Right lobe of liver (tissue), 4 donors: ENCODE results near the gene PIGP.

Experiments
- POLR2A ChIP-seq: fragments of 450-650 bp; IDR thresholded peaks from one replicate; pipeline ENCODE4 v1.6.1; 2017; ENCODE audit warnings: antibody characterized with exemption, mild to moderate bottlenecking
- TF ChIP-seq, protein P1 (sequence below), 4 donors: fragments of 200-600 bp in 3 of 4; fragments of 450-650 bp in 1 of 4; IDR thresholded peaks; one replicate each; pipeline versions ENCODE4 v1.5.1 to v1.8.0; 2016 to 2022; ENCODE audit warnings: antibody characterized with exemption in 4 of 4, mild to moderate bottlenecking in 2 of 4
- donor health status: DM: no; HTN: no; CAD: no.
- donor health status: DM: no; HTN: no; CAD: no.
- donor health status: DM: no; HTN: yes; CAD: no.

DNA sequence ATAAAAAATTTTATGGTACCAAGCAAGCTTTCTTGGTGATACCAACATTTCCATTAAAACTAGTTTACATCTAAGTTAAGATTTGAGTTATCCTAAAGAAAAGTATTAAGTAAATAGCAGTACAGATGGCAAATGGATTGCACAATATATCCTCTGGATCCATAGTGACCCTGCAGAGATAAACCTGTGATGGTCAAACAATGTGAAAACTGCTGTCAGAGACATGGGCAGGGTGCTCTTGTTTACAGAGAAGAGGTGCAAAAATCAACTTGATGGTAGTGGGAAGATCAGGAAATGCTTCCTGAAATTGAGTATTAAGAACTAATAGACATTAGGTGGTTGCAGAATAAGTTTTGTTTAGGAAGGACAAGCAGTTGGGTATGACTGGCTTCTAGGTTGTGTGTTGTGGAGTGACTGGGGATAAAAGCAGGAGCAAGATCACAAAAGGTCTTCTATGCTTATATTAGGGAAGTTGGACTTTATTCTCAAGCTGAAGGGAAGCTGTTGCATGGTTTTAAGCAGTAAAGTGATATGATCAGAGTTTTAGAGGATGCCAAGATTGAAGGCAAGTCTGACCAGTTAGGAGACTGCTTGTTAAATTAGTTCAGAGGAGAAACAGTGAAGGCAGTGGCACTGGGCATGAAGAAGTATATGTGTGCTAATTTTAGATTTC, 10.1 kb upstream of the PIGP start:
- TF ChIP-seq, protein P1, sequence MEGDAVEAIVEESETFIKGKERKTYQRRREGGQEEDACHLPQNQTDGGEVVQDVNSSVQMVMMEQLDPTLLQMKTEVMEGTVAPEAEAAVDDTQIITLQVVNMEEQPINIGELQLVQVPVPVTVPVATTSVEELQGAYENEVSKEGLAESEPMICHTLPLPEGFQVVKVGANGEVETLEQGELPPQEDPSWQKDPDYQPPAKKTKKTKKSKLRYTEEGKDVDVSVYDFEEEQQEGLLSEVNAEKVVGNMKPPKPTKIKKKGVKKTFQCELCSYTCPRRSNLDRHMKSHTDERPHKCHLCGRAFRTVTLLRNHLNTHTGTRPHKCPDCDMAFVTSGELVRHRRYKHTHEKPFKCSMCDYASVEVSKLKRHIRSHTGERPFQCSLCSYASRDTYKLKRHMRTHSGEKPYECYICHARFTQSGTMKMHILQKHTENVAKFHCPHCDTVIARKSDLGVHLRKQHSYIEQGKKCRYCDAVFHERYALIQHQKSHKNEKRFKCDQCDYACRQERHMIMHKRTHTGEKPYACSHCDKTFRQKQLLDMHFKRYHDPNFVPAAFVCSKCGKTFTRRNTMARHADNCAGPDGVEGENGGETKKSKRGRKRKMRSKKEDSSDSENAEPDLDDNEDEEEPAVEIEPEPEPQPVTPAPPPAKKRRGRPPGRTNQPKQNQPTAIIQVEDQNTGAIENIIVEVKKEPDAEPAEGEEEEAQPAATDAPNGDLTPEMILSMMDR (IDR thresholded peaks at IDR 0.05), result no peak
- TF ChIP-seq POLR2A, result no peak
